HL-60/S4 treated with retinoic acid at 250 ng/mL for 4 days and 3 days (cell line): ENCODE measurements around the gene ATP6V0B.

ENCODE experiments used
- in situ Hi-C: fragments of 300-500 bp; cut with MboI; formaldehyde crosslinking; loops from 2 replicates; pipeline ENCODE4 v1.7.0; 2022; ENCODE audit warnings: low sequenced_read_pairs

ATP6V0B gene

DNA sequence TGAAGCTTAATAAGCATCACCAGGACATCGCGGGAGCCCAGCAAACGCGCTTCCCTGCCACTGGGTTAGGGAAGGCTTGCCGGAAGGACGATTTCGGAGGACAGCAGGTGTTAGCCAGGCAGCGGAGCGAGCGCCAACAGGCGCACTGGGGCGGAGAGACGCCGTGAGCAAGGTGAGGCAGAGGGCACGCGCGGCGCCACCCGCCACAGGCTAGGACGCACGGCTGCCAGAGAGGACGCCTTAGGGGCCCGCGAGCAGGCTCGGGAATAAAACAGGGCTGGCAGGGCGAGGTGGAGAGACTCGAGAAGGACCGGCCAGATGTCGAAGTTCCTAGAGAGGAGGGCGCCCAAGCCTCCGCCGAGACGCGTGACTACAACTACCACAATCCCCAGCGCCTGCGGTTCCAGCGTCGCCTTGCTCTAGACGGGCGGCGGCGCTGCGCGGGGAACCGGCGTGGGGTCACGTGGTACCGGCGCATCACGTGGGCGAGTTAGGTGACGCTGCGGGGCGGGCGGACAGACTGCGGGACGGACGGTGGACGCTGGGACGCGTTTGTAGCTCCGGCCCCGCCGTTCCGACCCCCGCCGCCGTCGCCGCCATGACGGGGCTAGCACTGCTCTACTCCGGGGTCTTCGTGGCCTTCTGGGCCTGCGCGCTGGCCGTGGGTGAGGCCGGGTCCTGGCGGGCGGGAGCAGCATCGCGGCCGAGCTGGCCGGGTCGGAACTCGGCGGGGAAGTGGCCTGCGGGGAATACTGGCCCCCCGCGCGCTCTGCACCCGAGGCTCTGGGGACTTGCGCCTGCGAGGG, at the start of gene ATP6V0B:
Gene ATP6V0B (plus strand): TSS at position 518 of the 806 bp plus-strand sequence. CDS start 81 bp downstream, at position 599.
- in situ Hi-C loops, result no loop called here

DNA sequence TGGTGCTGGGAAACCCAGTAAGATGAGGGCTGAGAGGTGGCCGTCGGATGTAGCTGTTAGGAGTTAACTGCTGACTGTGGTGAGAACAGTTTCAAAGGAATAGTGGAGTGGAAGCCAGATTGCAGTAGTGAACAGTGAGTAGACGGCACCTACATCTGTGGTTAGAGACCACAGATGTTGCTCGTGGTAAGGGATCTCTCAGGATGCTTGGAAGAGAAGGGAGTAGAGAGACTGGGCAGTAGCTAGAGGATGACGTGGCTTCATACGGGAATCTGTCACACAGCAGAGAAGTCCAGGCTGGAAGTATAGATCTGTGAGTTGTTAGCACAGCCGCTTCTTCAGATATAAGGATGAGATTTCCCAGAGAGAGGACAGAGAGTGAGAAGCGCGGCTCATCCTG, 48.9 kb upstream of the ATP6V0B start:
- in situ Hi-C loops, result loop anchor here (10.0 kb wide), 1 partner anchor 151 kb away; no protein-coding TSS in a partner anchor

DNA sequence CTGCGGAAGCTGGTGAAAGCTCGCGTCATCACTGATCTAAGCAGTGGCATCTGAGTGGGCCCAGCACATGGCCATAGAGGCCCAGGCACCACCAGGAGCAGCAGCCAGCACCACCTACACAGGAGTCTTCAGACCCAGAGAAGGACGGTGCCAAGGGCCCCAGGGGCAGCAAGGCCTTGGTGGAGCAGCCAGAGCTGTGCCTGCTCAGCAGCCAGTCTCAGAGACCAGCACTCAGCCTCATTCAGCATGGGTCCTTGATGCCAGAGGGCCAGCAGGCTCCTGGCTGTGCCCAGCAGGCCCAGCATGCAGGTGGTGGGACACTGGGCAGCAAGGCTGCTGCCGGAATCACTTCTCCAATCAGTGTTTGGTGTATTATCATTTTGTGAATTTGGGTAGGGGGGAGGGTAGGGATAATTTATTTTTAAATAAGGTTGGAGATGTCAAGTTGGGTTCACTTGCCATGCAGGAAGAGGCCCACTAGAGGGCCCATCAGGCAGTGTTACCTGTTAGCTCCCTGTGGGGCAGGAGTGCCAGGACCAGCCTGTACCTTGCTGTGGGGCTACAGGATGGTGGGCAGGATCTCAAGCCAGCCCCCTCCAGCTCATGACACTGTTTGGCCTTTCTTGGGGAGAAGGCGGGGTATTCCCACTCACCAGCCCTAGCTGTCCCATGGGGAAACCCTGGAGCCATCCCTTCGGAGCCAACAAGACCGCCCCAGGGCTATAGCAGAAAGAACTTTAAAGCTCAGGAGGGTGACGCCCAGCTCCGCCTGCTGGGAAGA, 44.4 kb upstream of the ATP6V0B start:
- in situ Hi-C loops, result no loop called here

DNA sequence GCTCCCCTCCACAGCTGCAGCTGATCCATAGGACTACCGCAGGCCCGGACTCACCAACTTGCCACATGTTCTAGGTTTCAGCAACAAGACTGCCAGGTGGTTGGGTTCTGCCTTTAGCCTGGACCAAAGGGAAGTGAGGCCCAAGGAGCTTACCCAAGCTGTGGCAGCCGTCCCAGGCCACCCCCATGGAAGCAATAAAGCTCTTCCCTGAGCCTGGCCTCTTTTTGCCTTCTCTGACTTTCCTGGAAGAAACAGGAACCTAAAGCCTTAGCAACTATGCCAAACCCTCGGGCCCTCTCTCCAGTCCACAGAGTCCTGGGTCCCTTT, 43.8 kb upstream of the ATP6V0B start:
- in situ Hi-C loops, result no loop called here

DNA sequence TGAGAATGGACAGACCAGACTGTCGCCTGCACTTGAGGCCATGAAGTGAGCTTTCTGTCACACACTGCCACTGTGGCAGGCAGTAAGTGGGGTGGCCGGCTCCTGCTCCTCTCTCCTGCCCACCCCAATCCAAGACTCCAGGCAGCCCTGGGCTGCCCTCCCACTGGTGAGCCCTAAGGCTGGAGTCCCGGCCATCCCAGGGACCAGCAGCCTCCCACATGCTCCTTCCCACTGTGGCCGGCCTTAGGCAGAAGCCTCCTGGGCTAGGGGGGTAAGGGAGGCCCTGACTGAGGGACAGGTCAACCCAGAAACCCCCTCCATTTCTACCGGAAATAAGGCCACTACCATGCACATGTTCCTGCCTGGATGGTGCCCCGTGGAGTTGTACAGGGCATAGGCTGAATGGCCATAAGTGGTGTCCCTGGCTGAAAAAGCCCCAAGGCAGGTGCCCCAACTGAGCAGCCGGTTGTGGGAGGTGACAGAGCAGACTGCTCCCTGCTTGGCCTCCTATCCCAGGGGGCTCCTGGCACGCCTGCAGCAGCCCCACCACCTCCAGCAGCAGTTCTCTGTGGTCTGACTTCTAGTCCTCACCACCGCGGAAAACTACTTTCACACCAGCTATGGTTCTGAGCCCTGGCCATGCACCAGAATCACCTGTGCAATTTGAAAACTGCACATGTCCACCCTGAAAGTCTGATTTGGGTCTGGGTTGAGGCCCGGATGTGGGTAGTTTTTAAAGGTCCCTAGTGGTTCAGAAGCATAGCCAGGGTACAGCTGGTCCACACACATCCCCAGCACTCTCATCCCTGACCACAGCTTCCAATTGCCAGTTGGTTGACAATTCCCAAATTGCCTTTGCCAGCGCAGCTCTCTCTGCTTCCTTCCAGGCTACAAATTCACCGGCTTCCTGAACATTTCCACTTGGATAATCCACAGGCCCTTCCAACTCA, 42.8 kb upstream of the ATP6V0B start:
- in situ Hi-C loops, result no loop called here

DNA sequence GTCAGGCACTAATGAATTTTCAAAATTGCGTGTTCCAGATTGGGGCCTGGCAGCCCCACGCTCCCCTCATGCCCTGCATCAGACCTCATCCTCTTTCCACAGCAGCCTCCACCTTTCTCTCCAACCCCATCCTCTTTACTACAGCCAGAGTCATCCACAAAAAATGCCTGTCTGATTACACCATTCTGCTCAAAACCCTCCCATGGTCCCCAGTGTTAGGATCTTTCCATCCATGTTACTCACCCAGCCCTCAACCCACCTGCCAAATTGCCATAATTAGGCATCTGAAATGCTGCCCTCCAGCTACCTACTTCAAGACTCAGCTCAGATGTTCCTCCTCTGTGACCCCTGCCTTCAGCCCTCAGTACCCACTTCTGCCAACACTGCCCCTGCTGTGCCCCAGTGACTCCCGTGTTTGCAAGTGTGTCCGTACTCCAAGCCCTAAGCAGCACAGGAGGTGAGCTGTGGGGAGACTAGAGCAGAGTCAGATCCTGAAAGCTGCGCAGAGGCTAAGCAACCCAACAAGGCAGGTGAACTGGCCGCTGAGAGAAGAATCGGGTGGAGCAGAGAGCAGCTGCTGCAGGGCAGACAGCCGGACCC, 41.9 kb upstream of the ATP6V0B start:
- in situ Hi-C loops, result no loop called here

DNA sequence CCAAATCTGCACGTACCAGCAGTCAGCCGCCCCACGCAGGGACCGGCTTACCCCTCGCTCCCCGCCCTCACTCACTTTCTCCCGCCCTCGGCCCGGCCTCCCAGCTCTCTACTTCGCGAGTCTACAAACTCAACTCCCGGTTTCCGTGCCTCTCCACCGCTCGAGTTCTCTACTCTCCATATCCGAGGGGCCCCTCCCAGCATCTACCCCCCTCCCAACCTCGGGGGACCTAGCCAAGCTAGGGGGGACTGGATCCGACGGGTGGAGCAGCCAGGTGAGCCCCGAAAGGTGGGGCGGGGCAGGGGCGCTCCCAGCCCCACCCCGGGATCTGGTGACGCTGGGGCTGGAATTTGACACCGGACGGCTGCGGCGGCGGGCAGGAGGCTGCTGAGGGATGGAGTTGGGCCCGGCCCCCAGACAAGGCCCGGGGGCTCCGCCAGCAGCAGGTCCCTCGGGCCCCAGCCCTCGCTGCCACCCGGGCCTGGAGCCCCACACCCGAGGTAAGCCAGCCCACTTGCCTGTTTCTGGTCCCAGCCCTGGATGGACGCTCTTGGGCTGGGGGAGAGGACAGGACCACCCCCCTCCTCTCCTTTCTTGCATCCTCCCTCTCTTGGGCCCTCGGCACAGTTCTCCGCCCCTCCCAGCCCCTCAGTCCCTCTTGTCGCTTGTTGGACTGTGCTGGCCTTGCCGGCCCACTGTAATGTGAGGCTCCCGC, 41.2 kb upstream of the ATP6V0B start, which contains the start of gene ARTN:
Gene ARTN (plus strand): TSS at position 416 of the 715 bp plus-strand sequence. CDS start 1,856 bp downstream, outside the sequence.
- in situ Hi-C loops, result no loop called here

DNA sequence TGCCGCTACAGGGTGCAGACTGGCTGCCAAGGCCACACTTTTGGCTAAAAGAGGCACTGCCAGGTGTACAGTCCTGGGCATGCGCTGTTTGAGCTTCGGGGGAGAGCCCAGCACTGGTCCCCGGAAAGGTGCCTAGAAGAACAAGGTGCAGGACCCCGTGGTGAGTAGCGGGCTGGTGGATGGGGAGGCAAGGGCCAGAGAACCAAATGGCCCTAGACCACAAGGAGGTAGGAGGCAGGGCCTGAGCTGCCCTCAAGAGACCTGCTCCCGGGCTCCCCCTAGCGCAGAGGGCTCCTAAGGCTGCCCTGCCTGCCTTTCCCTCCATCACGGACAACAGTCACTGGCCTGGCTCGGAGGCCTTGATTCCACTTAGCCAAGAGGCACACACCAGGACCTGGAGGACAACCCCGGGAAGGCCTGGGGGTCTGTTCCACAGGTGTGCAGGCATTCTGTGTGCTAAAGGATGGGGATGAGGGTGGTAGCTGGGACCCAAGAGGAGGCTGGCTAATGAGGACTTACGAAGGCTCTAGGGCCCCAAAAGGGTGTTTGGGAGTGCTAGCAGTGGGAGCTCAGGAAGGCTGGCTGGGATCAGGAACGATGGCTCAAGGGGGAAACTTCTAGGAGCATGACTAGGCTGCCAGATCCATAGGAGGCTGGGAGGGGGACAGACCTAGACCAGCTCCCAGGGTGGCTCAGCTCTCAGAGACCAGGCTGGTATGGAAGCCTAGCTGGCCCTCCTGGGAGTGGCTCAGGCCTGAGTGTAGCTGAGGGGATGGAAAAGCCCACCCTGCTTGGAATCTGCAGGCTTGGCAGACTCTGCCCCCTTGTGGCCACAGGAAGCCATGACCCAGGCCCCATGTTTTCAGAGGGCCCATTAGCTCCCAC, 40.4 kb upstream of the ATP6V0B start:
- in situ Hi-C loops, result no loop called here

DNA sequence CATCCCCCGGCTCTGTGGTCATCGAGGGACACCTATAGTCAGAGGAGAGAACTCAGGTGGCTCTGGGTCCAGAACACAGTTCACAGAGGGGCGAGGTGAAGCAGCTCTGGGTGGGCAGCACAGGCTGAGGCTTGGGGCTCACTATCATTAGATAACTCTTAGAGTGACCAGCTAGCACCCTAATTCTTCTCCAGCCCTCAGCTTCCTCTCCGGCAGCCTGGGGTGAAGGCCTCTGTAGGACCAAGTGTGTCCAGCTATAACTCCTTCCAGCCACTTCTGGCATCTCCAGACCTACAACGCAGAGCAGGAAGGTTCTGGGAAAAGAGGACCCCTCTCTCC, 39.8 kb upstream of the ATP6V0B start:
- in situ Hi-C loops, result no loop called here

DNA sequence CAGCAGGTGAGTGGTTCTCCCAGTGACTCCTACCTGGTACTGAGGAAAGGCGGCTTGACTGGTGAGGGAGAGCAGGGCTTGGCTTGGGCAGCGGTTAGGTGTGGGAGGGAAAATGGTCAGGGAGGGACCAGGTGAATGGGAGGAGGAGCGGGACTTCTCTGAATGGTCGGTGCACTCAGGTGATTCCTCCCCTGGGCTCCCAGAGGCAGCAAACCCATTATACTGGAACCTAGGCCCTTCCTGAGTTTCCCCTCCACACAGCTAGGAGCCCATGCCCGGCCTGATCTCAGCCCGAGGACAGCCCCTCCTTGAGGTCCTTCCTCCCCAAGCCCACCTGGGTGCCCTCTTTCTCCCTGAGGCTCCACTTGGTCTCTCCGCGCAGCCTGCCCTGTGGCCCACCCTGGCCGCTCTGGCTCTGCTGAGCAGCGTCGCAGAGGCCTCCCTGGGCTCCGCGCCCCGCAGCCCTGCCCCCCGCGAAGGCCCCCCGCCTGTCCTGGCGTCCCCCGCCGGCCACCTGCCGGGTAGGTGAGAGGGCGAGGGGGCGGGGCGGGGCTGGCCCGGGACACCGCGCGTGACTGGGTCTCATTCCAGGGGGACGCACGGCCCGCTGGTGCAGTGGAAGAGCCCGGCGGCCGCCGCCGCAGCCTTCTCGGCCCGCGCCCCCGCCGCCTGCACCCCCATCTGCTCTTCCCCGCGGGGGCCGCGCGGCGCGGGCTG, 38.9 kb upstream of the ATP6V0B start:
- in situ Hi-C loops, result no loop called here

DNA sequence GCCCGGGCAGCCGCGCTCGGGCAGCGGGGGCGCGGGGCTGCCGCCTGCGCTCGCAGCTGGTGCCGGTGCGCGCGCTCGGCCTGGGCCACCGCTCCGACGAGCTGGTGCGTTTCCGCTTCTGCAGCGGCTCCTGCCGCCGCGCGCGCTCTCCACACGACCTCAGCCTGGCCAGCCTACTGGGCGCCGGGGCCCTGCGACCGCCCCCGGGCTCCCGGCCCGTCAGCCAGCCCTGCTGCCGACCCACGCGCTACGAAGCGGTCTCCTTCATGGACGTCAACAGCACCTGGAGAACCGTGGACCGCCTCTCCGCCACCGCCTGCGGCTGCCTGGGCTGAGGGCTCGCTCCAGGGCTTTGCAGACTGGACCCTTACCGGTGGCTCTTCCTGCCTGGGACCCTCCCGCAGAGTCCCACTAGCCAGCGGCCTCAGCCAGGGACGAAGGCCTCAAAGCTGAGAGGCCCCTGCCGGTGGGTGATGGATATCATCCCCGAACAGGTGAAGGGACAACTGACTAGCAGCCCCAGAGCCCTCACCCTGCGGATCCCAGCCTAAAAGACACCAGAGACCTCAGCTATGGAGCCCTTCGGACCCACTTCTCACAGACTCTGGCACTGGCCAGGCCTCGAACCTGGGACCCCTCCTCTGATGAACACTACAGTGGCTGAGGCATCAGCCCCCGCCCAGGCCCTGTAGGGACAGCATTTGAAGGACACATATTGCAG, 38.2 kb upstream of the ATP6V0B start:
- in situ Hi-C loops, result no loop called here

DNA sequence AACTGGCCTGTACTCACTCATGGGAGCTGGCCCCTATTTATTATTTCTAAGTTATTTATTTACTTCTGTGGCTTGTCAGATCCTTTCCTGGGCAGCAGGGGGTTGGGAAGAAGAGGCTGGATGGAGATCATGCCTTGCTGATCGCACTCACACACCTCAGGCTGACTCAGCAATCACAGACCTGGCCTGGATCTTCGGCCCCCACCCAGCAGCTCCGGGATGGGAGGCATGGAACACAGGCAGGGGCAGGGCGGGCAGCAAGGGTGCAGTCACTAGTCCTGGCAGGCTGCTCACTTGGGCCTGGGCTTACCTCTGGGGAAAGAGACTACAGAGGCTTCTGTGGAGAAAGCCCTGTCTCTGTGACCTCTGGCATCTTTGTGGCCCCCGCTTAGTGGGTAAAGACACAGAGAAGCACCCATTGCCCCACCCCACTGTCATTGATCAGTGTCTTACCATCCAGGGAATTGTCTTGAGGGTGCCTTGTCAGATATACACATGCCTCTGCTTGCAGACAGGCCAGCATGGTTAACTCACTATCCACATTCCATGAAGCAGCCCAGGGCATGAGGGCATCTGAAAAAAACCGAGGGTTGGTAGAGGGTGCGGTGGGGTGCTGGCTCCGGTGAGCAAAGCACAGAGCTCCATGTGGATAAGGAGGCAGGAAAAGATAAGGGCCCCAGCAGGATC, 37.4 kb upstream of the ATP6V0B start:
- in situ Hi-C loops, result no loop called here

DNA sequence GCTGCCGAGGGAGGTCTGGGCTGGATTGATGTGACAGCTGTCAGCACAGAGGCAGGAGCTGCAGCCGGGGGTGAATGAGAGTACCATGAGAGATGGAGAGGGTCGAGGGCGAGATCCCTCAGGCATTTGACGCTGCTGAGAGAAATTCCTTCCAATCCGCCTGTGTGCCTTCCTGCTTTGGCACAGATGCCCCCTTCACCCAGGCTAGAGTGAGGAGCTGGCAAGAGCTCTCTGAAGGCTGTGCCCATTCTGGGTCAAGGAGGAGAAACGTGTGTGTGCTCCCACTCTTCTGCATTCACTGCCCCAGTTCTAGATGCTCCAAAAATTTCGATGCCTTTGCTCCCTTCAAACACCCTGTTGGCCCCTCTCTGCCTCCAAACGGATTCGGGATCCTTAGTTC, 36.4 kb upstream of the ATP6V0B start:
- in situ Hi-C loops, result no loop called here

DNA sequence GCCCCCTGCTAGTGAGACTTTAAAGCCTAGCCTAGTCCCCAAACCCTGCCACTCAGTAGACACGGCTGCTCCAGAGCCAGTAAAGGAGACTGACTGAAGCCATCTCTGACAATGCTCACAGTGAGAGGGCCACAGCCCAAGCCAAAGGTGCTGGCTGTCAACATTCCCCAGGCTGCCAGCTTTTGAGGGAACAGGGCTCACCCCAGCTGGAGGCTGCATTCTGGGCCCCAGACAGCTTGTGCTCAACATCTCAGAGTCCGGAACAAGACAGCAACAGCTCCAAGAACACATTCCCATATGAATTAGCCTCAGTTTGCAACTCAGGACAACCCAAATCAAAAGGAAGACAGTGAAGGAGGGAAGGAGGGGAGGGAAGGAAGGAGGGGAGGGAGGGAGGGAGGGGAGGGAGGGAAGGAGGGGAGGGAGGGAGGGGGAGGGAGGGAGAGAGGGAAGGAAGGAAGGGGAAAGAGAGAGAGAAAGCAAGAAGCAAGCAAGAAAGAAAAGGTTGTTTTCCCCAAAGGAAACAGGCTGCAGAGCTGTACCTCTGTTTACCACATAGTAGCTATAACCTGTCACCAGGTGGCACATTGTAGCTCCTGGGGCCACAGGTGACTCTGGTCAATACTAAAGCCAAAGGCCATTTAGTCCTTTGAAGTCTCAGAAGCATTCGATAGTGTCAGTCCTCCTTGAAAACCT, 35.7 kb upstream of the ATP6V0B start:
- in situ Hi-C loops, result no loop called here

DNA sequence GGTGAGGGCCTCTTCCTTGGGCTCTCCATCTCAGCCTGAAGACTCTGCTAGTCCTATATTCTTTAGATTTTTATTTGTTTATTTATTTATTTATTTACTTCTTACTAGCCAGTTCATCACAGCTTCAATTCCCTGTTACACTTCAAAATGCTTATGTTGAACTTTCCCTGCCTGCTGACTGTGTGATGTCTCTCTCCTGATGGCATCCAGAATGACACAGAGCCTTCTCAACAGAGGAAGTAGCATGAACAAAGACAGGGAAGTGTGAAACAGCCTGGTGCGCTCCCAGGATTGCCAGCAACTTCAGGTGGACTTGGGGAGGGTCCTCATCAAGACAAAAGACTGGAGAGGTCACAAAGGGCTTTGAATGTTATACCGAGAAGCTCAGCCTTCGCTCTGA, 32.3 kb upstream of the ATP6V0B start:
- in situ Hi-C loops, result no loop called here

DNA sequence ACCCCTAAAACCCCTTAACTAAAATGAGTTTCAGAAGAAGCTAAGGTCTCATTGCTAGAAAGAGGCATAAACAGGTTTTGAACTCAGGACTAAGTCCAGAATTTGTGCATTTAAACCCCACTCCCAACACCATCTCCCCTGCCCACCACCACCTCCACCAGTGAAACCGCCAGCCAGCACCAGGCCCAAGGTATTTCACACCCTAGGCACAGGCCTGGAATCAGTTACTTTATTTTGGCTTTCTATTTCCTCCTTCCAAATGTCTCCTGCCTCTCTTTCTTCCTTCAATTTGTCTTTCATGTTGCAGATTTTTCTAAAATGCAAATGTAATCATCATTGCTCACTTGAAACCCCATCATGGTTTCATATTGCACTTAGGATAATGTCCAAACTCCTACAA, 29.9 kb upstream of the ATP6V0B start:
- in situ Hi-C loops, result no loop called here
